NCI-H460 (cell line): ENCODE measurements around the gene EPSTI1. TPM values are rescaled to one million over a fixed set of nuclear protein-coding genes. Genes with fewer than 3 reads are reported as not detected.

ENCODE experiments used
- DNase-seq: peaks from one replicate; pipeline ENCODE4 v3.0.0-alpha.2; 2016; ENCODE audit warnings: low read depth; ENCODE audit errors: extremely low read depth
- total RNA-seq: library from RNA; depleted of rRNA; stranded (reverse); fragments of >200 nt; shearing (Covaris generic); gene quantifications from 2 replicates; pipeline ENCODE4 v1.2.3, GENCODE V29; 2014; rRNA removed

Gene EPSTI1
- total RNA-seq, 1 experiment from 2014 or later, result 6.0 TPM

- DNase-seq, result no peak
Observed at GRCh38 chr13:42859760-42860159, 132.3 kb downstream of the EPSTI1 start.

GRCh38 chr13:42855410-42855809, 136.6 kb downstream of the EPSTI1 start:
- no peak for DNase-seq

- DNase-seq, result no peak
Observed at GRCh38 chr13:42852136-42852535, 139.9 kb downstream of the EPSTI1 start.

- DNase-seq, result no peak
Observed at GRCh38 chr13:42849200-42849599, 142.8 kb downstream of the EPSTI1 start.

GRCh38 chr13:42847891-42848663, 144.0 kb downstream of the EPSTI1 start:
- no peak for DNase-seq

GRCh38 chr13:42836930-42837690, 154.9 kb downstream of the EPSTI1 start:
- peak; percentile 13 for DNase-seq

Other genes with a start within 250 kb of the EPSTI1 start
- gene FAM216B, start 210.7 kb downstream of the EPSTI1 start, total RNA-seq, result 2.0 and 2.2 TPM in 2 replicates
- gene DNAJC15, start 31.3 kb upstream of the EPSTI1 start, total RNA-seq, result 30.7 and 33.2 TPM in 2 replicates